HFF-Myc (cell line): Measurements from ENCODE around the gene SEMA6A.

Experiments used
- DNase-seq: peaks from one replicate; pipeline ENCODE4 v3.0.0-alpha.2; 2011; ENCODE audit warnings: low read depth; ENCODE audit errors: extremely low read depth
- H3K4me3 ChIP-seq: replicated peaks from 2 replicates; pipeline ENCODE4 v1.5.1; 2011; ENCODE audit warnings: low read depth, mild to moderate bottlenecking, control low read depth, low read length
- TF ChIP-seq, protein P1 (sequence below): IDR thresholded peaks from 2 replicates; pipeline ENCODE4 v1.5.1; 2012; ENCODE audit warnings: mild to moderate bottlenecking, low read depth, low read length, control low read depth; ENCODE audit errors: missing control alignments

SEMA6A gene

GRCh38 chr5:116472274-116472673 lies 102.3 kb downstream of the SEMA6A start:
- H3K4me3 ChIP-seq: no peak overlapping the region
- DNase-seq: no peak
- TF ChIP-seq, protein P1, sequence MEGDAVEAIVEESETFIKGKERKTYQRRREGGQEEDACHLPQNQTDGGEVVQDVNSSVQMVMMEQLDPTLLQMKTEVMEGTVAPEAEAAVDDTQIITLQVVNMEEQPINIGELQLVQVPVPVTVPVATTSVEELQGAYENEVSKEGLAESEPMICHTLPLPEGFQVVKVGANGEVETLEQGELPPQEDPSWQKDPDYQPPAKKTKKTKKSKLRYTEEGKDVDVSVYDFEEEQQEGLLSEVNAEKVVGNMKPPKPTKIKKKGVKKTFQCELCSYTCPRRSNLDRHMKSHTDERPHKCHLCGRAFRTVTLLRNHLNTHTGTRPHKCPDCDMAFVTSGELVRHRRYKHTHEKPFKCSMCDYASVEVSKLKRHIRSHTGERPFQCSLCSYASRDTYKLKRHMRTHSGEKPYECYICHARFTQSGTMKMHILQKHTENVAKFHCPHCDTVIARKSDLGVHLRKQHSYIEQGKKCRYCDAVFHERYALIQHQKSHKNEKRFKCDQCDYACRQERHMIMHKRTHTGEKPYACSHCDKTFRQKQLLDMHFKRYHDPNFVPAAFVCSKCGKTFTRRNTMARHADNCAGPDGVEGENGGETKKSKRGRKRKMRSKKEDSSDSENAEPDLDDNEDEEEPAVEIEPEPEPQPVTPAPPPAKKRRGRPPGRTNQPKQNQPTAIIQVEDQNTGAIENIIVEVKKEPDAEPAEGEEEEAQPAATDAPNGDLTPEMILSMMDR: no peak

- no peak for DNase-seq
- no peak overlapping the region for H3K4me3 ChIP-seq
- TF ChIP-seq, protein P1: no peak
These were observed 105.0 kb downstream of the SEMA6A start for GRCh38 chr5:116469631-116470030.

- H3K4me3 ChIP-seq: no peak overlapping the region
- TF ChIP-seq, protein P1: no peak
- DNase-seq: no peak
These were observed 106.0 kb downstream of the SEMA6A start for GRCh38 chr5:116468583-116468982.

GRCh38 chr5:116467465-116467843 lies 107.2 kb downstream of the SEMA6A start:
- no peak for DNase-seq
- no peak overlapping the region for H3K4me3 ChIP-seq
- TF ChIP-seq, protein P1: no peak

GRCh38 chr5:116466727-116467464 lies 107.7 kb downstream of the SEMA6A start:
- TF ChIP-seq, protein P1: no peak
- no peak for DNase-seq
- H3K4me3 ChIP-seq: no peak overlapping the region

- no peak overlapping the region for H3K4me3 ChIP-seq
- DNase-seq: no peak
- TF ChIP-seq, protein P1: no peak
These were observed 109.2 kb downstream of the SEMA6A start for GRCh38 chr5:116465411-116465810.
